GM10266 (cell line): ENCODE data around the gene ZNF746.

ENCODE experiments used
- DNase-seq: peaks from one replicate; pipeline ENCODE4 v3.0.0; 2012; ENCODE audit errors: extremely low spot score
- TF ChIP-seq, protein P1 (sequence below): IDR thresholded peaks from 2 replicates; pipeline ENCODE4 v1.5.1; 2012; ENCODE audit warnings: mild to moderate bottlenecking, low read depth; ENCODE audit not compliant: control insufficient read depth, insufficient read depth; ENCODE audit errors: missing control alignments

Gene ZNF746

DNA sequence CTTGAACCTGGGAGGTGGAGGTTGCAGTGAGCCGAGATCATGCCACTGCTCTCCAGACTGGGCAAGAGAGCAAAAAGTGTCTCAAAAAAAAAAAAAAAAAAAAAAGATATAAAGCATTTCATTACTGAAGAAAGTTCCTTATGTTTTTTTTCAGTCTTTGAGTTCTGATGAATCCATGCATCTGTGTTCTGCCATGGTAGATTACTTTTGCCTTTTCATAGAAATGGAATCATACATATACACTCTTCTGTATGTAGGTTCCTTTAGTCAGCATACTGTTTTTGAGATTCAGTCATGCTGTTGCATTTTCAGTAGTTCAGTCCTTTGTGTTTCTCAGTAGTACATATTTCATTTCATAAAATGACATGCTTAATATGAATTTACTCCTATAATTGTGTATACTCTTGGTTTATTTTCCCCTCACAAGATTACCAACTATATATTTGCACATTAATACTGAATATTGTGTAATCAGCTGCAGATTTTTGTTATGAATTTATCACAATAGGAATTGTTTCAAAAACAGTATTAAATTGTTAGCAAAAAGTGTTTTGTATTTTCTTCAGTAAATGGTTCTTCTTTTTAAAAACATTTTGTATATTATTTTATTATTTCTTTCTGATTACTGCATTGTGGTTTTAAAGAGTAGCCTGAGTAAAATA is 34.0 kb downstream of the ZNF746 start:
- DNase-seq = no peak
- TF ChIP-seq, protein P1, sequence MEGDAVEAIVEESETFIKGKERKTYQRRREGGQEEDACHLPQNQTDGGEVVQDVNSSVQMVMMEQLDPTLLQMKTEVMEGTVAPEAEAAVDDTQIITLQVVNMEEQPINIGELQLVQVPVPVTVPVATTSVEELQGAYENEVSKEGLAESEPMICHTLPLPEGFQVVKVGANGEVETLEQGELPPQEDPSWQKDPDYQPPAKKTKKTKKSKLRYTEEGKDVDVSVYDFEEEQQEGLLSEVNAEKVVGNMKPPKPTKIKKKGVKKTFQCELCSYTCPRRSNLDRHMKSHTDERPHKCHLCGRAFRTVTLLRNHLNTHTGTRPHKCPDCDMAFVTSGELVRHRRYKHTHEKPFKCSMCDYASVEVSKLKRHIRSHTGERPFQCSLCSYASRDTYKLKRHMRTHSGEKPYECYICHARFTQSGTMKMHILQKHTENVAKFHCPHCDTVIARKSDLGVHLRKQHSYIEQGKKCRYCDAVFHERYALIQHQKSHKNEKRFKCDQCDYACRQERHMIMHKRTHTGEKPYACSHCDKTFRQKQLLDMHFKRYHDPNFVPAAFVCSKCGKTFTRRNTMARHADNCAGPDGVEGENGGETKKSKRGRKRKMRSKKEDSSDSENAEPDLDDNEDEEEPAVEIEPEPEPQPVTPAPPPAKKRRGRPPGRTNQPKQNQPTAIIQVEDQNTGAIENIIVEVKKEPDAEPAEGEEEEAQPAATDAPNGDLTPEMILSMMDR = no peak

DNA sequence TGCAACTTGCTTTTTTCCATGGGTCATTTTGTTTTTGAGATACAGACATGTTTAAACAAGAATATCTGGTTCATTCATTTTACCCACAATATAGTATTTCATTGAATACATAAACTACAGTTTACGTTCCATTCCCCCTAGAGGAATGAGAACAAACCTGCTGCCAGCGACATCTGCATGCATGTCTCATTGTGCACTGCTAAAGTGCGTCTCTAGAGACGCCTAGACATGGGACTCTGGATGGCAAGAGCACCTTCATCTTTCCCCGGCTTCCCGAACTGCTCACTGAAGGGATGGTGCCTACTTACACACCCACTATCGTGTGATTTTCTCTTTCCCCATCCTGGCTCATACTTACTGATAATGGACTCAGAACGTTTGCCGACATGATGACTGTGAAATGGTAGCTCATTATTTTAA is 35.5 kb downstream of the ZNF746 start:
- DNase-seq = no peak
- TF ChIP-seq, protein P1 = no peak

DNA sequence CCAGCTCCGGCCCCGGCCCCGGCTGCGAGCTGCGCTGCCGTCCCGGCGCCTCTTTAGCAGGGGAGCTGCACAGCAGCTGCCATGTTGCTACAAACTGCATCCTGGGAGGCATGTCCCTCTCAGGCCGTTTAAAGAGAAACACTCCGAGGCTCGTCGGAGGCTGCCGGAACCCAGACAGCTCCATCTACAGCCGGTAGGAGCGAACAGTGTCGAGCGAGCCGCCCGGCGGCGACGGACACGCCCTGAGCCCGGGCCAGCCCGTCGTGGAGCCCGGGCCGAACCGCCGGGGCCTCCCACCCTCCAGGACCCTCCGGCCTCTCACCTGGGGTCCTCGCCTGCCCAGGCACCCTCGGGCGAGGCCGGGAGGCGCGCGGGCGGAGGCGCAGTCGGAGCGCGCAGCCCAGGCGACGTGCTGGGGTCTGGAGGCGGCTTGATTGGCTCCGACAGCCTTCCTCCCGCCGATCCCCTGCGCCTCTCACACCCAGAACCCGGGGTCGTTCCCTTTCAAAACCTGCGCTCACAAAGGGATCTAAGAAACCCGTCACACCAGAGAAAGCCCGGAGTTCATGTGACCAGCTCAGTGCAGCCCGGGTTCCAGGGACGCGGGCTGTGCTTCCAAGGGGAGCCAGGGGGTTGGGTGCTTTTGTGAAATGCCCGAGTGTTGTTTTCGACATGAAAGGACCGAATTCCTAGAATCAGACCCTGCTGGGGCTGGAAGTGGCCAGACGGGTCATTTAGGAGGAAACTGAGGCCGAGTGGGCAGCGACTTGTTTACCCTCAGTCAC is 36.9 kb downstream of the ZNF746 start, which contains the start of gene ZNF777:
Gene ZNF777 (minus strand): TSS at position 570 of the 785 bp plus-strand sequence. CDS start 5,040 bp downstream, outside the sequence.
- TF ChIP-seq, protein P1 = peak; percentile 71
- DNase-seq = peak; percentile 96

DNA sequence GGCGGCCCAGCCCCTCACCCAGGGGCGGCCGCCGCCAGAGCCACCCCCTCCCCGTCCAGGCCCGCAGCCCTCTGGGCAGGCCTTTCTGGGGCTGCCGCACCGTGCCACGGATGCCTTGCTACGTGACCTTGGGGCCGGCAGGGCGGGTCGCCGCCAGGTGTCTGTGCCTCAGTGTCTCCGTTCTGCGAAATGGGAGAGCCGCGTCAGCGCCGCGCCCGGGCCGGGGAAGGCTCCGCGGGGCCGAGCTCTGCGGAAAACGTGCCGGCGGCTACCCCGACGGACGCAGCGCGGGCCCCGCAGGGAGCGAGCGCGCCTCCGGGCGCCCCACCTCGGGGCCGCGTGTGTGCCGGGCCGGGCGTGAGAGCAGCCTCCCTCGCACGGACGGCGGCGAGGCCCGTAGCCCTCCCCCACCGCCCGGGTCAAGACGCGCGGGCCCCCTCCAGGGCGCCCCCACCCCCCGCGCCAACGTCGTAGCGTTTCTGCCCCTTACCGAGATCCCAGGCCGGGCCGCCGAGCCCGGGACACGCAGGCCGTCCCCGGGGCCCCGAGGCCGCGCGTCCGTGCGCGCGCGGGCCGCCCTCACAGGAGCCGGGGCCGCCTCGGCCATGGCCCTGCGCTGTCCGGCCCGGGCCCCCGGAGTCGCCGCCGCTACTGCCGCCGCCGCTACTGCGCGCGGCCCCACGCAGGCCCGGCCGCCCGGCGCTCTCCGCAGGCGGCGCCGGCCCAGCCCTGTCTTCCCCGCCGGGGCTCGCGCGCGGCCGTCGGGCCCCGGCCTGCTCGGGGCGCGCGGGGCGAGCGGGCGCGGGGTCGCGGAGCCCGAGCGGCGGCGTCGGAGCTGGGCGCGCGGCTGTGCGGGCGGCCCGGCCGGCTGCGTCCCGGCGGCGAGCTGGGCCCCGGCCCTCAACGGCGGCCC is 37.8 kb downstream of the ZNF746 start:
- peak; percentile 83 for DNase-seq
- TF ChIP-seq, protein P1 = no peak

DNA sequence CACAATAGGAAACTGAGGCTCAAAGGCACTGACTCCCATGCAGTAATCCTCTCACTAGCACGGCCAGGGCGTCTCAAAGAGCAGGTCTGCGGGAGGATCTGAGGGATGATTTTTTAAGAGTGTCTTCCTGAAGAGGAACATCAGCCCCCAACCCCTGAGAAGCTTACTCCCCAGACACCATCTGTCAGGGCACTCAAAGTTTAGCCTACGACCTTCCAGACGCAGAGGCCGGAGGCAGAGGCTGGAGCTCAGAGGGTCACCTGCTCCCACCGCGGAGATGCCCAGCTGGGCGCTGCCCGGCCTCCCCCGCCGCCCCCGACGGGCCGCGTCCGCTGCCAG is 38.4 kb downstream of the ZNF746 start:
- no peak for DNase-seq

DNA sequence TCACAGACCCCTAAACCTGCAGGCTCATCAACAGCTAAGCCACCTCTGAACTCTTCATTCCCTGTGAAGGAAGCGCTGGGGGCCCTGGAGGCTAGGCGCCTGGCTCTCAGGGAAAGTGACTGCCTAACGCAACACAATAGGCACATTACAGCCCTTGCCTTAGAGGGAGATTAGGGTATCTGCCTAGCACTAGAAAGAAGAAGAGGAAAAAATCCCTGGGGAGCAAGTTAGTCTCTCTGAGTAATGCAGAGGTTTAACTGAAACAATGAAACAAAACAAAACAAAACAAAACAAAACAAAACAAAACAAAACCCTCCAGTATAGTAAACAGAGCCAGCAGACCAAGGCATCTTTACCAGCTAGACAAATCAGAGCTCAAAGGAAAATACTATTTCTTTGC is 39.4 kb downstream of the ZNF746 start:
- TF ChIP-seq, protein P1 = no peak
- no peak for DNase-seq

More for the DNA sequence above, 38.4 kb downstream of the ZNF746 start:
- TF ChIP-seq, protein P1 = no peak
